ENCODE measurements around the gene BCL6B.

The BCL6B gene

DNA sequence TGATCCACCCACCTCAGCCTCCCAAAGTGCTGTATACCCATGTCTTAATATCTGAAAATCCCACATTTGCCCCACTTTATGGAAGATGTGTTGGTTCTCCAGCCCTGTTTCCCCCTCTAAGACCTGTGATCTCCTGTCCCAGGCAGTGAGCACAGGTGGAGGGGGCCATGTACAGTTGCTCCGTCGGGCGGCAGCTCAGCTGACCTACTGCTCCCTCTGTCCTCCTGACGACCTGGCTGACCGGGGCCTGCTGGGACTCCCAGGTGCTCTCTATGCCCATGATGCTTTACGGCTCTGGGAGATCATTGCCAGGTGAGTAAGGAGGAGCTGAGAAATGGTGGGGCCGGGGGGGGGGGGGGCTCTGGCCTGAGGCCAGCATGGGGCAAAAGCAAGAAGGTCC, 17.1 kb upstream of the BCL6B start:
- Histone ChIP-seq H3K9me3 (ENCODE audit: low read length) (no peaks in the 10 kb centered on the region), H3K79me2 (ENCODE audit: insufficient read depth, low read length) (peaks cover under 1% of the 10 kb centered on the region; the same call in 1 of the 2 replicates), H3K9ac (ENCODE audit: low read length) (no peak overlapping the region), H4K20me1 (ENCODE audit: insufficient read depth, low read length) (no peaks in the 10 kb centered on the region), H3K4me2 (ENCODE audit: low read length) (no peak overlapping the region), H3K27me3 (ENCODE audit: insufficient read depth, low read length) (no peaks in the 10 kb centered on the region), H3K4me3 (ENCODE audit: low read depth, low read length, poor library complexity, severe bottlenecking) (no peak overlapping the region), H2AFZ (ENCODE audit: low read length) (no peak overlapping the region), H3K36me3 (ENCODE audit: insufficient read depth, low read length) (peaks cover 14% of the 10 kb centered on the region; the same call in 1 of the 2 replicates), H3K9me2 (ENCODE audit: low read depth, low read length) (no peaks in the 10 kb centered on the region), H3F3A (ENCODE audit: insufficient read depth, low read length) (no peaks in the 10 kb centered on the region), H3K27ac (ENCODE audit: low read depth, low read length, poor library complexity, severe bottlenecking) (no peak overlapping the region), H3K4me1 (ENCODE audit: insufficient read depth, low read length, severe bottlenecking) (peaks cover 4% of the 10 kb centered on the region)
- TF ChIP-seq, protein P1, sequence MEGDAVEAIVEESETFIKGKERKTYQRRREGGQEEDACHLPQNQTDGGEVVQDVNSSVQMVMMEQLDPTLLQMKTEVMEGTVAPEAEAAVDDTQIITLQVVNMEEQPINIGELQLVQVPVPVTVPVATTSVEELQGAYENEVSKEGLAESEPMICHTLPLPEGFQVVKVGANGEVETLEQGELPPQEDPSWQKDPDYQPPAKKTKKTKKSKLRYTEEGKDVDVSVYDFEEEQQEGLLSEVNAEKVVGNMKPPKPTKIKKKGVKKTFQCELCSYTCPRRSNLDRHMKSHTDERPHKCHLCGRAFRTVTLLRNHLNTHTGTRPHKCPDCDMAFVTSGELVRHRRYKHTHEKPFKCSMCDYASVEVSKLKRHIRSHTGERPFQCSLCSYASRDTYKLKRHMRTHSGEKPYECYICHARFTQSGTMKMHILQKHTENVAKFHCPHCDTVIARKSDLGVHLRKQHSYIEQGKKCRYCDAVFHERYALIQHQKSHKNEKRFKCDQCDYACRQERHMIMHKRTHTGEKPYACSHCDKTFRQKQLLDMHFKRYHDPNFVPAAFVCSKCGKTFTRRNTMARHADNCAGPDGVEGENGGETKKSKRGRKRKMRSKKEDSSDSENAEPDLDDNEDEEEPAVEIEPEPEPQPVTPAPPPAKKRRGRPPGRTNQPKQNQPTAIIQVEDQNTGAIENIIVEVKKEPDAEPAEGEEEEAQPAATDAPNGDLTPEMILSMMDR (IDR thresholded peaks at IDR 0.05; ENCODE audit: low read length): no peak
- TF ChIP-seq EZH2 (IDR thresholded peaks at IDR 0.05; ENCODE audit: borderline replicate concordance, low read length): no peak

DNA sequence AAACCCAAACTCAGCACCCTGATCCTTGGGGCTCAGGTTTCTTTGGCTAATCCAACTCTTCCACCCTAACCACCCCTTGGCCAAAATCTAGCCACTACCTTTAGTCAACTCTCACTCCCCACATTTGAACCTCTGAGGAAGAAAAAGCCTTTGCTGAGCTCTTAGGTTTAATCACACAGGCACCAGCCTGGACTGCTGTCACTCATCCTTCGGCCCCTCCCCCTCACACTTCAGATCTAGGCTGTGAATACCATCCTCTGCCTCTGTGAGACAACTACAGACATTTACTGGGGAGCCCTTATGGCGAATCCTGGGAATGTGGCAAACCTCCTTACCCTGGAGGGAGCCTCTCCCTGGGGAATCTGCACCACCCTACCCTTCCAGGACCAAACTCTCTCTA, 15.7 kb upstream of the BCL6B start:
- Histone ChIP-seq H3K79me2 (ENCODE audit: insufficient read depth, low read length) (peaks cover 14% of the 10 kb centered on the region), H3K27me3 (ENCODE audit: insufficient read depth, low read length) (no peaks in the 10 kb centered on the region), H2AFZ (ENCODE audit: low read length) (no peak overlapping the region), H3K9me3 (ENCODE audit: low read length) (no peaks in the 10 kb centered on the region), H3K36me3 (ENCODE audit: insufficient read depth, low read length) (peaks cover 2% of the 10 kb centered on the region; the same call in 1 of the 2 replicates), H3K9ac (ENCODE audit: low read length) (no peak overlapping the region), H3K4me3 (ENCODE audit: low read depth, low read length, poor library complexity, severe bottlenecking) (no peak overlapping the region), H3K4me2 (ENCODE audit: low read length) (no peak overlapping the region), H3K27ac (ENCODE audit: low read depth, low read length, poor library complexity, severe bottlenecking) (no peak overlapping the region), H3F3A (ENCODE audit: insufficient read depth, low read length) (no peaks in the 10 kb centered on the region), H4K20me1 (ENCODE audit: insufficient read depth, low read length) (no peaks in the 10 kb centered on the region), H3K9me2 (ENCODE audit: low read depth, low read length) (no peaks in the 10 kb centered on the region), H3K4me1 (ENCODE audit: insufficient read depth, low read length, severe bottlenecking) (peaks cover 16% of the 10 kb centered on the region)
- no peak for TF ChIP-seq EZH2 (IDR thresholded peaks at IDR 0.05; ENCODE audit: borderline replicate concordance, low read length)
- TF ChIP-seq, protein P1 (IDR thresholded peaks at IDR 0.05; ENCODE audit: low read length): no peak

DNA sequence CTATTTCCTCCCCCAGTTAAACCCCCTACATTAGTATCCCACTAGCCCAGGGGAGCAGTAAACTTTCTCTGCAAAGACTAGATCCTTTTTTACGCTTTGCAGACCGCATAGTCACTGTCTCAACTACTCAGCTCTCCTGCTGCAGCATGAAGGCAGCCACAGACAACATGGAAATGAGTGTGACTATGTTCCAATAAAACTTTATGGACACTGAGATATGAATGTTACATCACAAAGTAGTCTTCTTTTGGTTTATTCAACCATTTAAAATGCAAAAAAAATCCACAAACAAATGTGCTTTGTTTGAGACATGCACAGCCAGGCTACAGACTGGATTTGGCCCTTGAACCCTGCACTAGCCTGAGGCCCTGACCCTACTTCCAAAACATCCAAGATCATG, 12.3 kb upstream of the BCL6B start:
- Histone ChIP-seq H3K79me2 (ENCODE audit: insufficient read depth, low read length) (peaks cover 14% of the 10 kb centered on the region), H2AFZ (ENCODE audit: low read length) (no peak overlapping the region), H3K9me2 (ENCODE audit: low read depth, low read length) (no peaks in the 10 kb centered on the region), H3K4me2 (ENCODE audit: low read length) (peak overlapping the region; percentile 97; the same call in 1 of the 2 replicates), H3K4me3 (ENCODE audit: low read depth, low read length, poor library complexity, severe bottlenecking) (peak overlapping the region; percentile 76), H3K9ac (ENCODE audit: low read length) (no peak overlapping the region; the same call in 1 of the 2 replicates), H3K4me1 (ENCODE audit: insufficient read depth, low read length, severe bottlenecking) (peaks cover 29% of the 10 kb centered on the region), H3F3A (ENCODE audit: insufficient read depth, low read length) (no peaks in the 10 kb centered on the region), H3K27me3 (ENCODE audit: insufficient read depth, low read length) (no peaks in the 10 kb centered on the region), H3K36me3 (ENCODE audit: insufficient read depth, low read length) (no peaks in the 10 kb centered on the region), H4K20me1 (ENCODE audit: insufficient read depth, low read length) (no peaks in the 10 kb centered on the region), H3K9me3 (ENCODE audit: low read length) (no peaks in the 10 kb centered on the region), H3K27ac (ENCODE audit: low read depth, low read length, poor library complexity, severe bottlenecking) (no peak overlapping the region)
- no peak for TF ChIP-seq EZH2 (IDR thresholded peaks at IDR 0.05; ENCODE audit: borderline replicate concordance, low read length)
- TF ChIP-seq, protein P1 (IDR thresholded peaks at IDR 0.05; ENCODE audit: low read length): no peak

Data from OCI-LY1 (cell line).